Stimulated activated CD4-positive, alpha-beta T cell treated with anti-CD3 and anti-CD28 coated beads, Interleukin-1b, Interleukin-23, amount 100 ng/mL, for 24 hours (primary cell): ENCODE data around the gene ACOT6.
"Not testable (repeated sequence)": the region's sequence is repeated elsewhere in the genome, so short reads cannot be mapped to it uniquely, and the experiment has no call there.

ENCODE experiments used
- DNase-seq, 4 experiments: peaks; one replicate each; pipeline ENCODE4 v3.0.0-alpha.2; 2020; ENCODE audit warnings: low read depth in 4 of 4, low spot score in 1 of 4

ACOT6 gene

DNA sequence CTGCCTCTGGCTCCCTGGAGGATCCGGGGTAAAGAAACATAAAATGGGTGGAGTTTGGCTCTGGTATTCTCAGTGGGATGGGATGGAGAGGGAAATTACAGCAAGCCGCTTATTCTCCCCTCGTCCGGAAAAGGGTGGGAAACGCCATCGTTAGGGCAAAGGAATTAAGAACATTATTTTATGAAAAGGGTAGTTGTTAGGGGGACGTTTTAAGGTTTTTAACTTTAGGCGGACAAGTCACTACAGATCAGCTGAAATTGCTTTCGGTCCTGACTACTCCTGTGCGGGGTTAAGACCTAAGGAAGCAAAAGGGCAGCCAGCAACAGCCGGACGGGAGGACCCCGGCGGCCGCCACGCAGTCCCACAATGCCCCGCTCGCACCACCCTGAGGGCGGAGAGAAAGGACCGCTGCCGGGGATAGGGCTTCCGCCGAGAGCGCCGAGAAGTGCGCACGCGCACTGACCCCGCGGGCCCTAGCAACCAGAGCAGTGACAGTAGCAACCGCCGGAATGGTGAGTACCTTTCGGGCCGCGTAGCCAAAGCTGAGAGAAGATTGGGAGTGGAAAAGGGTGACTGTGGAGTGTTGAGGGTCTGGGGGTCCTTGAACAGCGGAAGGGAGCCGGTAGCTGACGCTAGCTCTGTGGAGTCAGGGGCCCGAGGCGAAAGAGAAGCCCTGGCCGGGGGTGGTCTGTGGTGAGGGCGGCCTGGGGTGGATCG is 32.4 kb downstream of the ACOT6 start, which contains the start of gene DNAL1:
TSS of gene DNAL1 (plus strand) at position 456 of the 717 bp plus-strand sequence. CDS start at position 510, 54 bp downstream.
- peak; percentile 69 to 89 (median 85) for DNase-seq

- no peak for DNase-seq
Measured at GRCh38 chr14:73645248-73645610, 32.9 kb downstream of the ACOT6 start.

GRCh38 chr14:73651005-73651404 is 38.7 kb downstream of the ACOT6 start:
- DNase-seq, result no peak

DNA sequence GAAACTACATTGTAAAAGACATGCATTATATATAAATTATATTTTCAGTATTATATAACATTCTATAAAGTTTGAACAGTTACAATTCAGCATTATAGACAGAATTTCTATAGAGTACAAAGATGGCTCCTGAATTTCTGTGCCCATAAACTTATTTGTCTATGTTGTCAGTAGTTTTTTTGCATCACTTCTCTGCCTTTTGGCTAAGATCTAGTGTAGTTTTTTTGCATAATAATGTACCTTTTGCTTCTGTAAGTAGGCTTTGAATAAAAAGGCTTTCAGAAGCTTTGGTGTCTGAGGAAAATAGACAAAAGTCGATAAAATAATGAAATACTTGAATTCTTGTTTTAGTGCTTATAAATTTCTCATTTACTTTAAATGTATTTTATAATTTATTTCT is 43.5 kb downstream of the ACOT6 start:
- no peak for DNase-seq

DNA sequence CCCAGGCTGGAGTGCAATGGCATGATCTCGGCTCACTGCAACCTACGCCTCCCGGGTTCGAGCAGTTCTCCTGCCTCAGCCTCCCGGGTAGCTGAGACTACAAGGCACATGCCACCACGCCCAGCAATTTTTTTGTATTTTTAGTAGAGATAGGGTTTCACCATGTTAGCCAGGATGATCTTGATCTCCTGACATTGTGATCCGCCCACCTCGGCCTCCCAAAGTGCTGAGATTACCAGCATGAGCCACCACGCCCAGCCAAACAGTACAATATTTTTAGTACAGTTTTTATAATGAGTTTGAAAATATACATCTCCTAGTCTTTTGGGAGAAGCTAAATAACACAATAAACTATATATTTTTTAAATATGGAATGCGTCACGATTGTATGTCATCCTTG is 46.9 kb downstream of the ACOT6 start:
- not testable (repeated sequence) for DNase-seq

DNA sequence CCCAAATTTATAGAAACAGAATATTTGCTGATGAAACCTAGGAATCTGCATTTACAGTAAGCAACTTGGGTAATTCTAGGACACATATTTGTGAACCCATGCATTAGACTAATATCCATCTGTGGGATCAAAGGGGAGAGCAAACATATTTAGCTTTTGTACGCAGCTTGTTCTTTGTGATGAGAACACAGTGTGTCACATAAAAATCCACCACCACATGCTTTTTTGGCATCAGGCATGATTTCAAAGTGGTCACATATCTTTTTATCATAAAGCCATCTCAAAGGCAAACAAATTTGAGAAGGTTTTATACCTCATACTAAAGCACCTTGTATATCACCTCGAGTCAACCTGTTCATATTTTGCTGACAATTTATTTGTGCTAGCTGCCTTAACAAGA is 48.2 kb downstream of the ACOT6 start:
- DNase-seq, result no peak

GRCh38 chr14:73661872-73662271 is 49.6 kb downstream of the ACOT6 start:
- DNase-seq, result no peak

- no peak for DNase-seq
Measured at GRCh38 chr14:73662487-73662943, 50.2 kb downstream of the ACOT6 start.

GRCh38 chr14:73663548-73664212 is 51.4 kb downstream of the ACOT6 start:
- no peak for DNase-seq

DNA sequence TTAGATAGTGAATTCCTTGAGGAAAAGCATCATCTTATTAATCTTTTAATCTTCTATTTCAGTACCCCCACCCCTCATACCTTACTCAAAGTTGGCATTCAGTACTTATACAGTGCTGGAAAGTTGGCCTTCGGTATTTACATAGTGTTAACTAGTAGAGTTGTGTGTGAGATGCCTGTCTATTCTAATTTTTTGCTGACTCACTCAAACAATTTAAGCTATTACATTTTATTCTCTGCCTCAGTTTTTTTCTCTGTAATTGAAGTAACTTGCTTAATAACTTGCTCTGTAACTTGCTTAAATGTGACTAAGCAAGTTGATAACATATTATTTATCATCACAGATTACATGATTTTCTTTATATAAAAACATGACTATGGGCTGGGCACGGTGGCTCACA is 52.8 kb downstream of the ACOT6 start:
- no peak for DNase-seq

- no peak for DNase-seq
Measured at GRCh38 chr14:73666583-73666982, 54.3 kb downstream of the ACOT6 start.

- DNase-seq, result no peak
Measured at GRCh38 chr14:73667854-73668253, 55.5 kb downstream of the ACOT6 start.
